PFSK-1 (cell line): ENCODE data around the gene ARHGEF16.

ENCODE experiments used
- FOXP2 ChIP-seq: optimal IDR thresholded peaks from 2 replicates; pipeline ENCODE3; 2011; ENCODE audit warnings: borderline replicate concordance, control low read depth, inconsistent platforms; ENCODE audit not compliant: insufficient read depth; ENCODE audit errors: extremely low read length, extremely low read depth
- POLR2AphosphoS5 ChIP-seq: IDR thresholded peaks from 2 replicates; pipeline ENCODE4 v1.6.1; 2012; ENCODE audit warnings: low read depth, mild to moderate bottlenecking, control low read depth, low read length, moderate library complexity
- REST ChIP-seq, 2 experiments: IDR thresholded peaks; 2 replicates each; pipeline versions ENCODE4 v1.6.1 to v1.8.0; 2011 to 2012; ENCODE audit warnings: low read depth in 2 of 2, low read length in 2 of 2, control low read depth in 1 of 2, inconsistent platforms in 1 of 2, mild to moderate bottlenecking in 1 of 2, moderate library complexity in 1 of 2; ENCODE audit not compliant: insufficient read depth in 1 of 2
- SIN3A ChIP-seq: IDR thresholded peaks from 2 replicates; pipeline ENCODE4 v1.6.1; 2012; ENCODE audit warnings: mild to moderate bottlenecking, low read length, moderate library complexity, borderline replicate concordance; ENCODE audit not compliant: insufficient read depth
- TAF1 ChIP-seq: IDR thresholded peaks from 2 replicates; pipeline ENCODE4 v1.6.1; 2012; ENCODE audit warnings: low read length, control low read depth, borderline replicate concordance; ENCODE audit not compliant: insufficient read depth

Gene ARHGEF16

GRCh38 chr1:3480369-3480719 is 25.9 kb downstream of the ARHGEF16 start:
- TF ChIP-seq FOXP2, result no peak
- no peak for TF ChIP-seq POLR2AphosphoS5

GRCh38 chr1:3481046-3481445 is 26.6 kb downstream of the ARHGEF16 start:
- no peak for TF ChIP-seq POLR2AphosphoS5
- TF ChIP-seq FOXP2, result no peak
- no peak for TF ChIP-seq REST (IDR thresholded peaks at IDR 0.05; ENCODE audit: insufficient read depth in 1 of 2, low read depth in 2 of 2, low read length in 2 of 2)
- TF ChIP-seq SIN3A, result no peak
- no peak for TF ChIP-seq TAF1

GRCh38 chr1:3481836-3482375 is 27.4 kb downstream of the ARHGEF16 start:
- TF ChIP-seq REST (IDR thresholded peaks at IDR 0.05; ENCODE audit: insufficient read depth in 1 of 2, low read depth in 2 of 2, low read length in 2 of 2) (no peak), SIN3A (no peak), TAF1 (no peak), POLR2AphosphoS5 (no peak), FOXP2 (no peak)

GRCh38 chr1:3482378-3482849 is 27.9 kb downstream of the ARHGEF16 start:
- TF ChIP-seq SIN3A, result no peak
- TF ChIP-seq REST (IDR thresholded peaks at IDR 0.05; ENCODE audit: insufficient read depth in 1 of 2, low read depth in 2 of 2, low read length in 2 of 2), result no peak
- TF ChIP-seq POLR2AphosphoS5, result no peak
- no peak for TF ChIP-seq TAF1
- no peak for TF ChIP-seq FOXP2

- TF ChIP-seq REST (IDR thresholded peaks at IDR 0.05; ENCODE audit: insufficient read depth in 1 of 2, low read depth in 2 of 2, low read length in 2 of 2) (no peak), FOXP2 (no peak), TAF1 (no peak), SIN3A (no peak), POLR2AphosphoS5 (no peak)
Measured at GRCh38 chr1:3483380-3483779, 28.9 kb downstream of the ARHGEF16 start.
